Esophagus squamous epithelium (tissue), 4 donors: ENCODE results near the gene CTCFL.

Source experiments
- POLR2A ChIP-seq, 4 donors: fragments of 450-650 bp; IDR thresholded peaks; one replicate each; pipeline ENCODE4 v1.6.1; 2017; ENCODE audit warnings: antibody characterized with exemption in 4 of 4, mild to moderate bottlenecking in 4 of 4, moderate library complexity in 3 of 4
- TF ChIP-seq, protein P1 (sequence below), 6 experiments: fragments of 450-650 bp in 4 of 6; fragments of 200-600 bp in 2 of 6; sonication (generic) in 2 of 6; IDR thresholded peaks; one replicate each; pipeline ENCODE4 v1.5.1; 2016 to 2019; ENCODE audit warnings: antibody characterized with exemption in 6 of 6, mild to moderate bottlenecking in 4 of 6, moderate library complexity in 4 of 6

DNA sequence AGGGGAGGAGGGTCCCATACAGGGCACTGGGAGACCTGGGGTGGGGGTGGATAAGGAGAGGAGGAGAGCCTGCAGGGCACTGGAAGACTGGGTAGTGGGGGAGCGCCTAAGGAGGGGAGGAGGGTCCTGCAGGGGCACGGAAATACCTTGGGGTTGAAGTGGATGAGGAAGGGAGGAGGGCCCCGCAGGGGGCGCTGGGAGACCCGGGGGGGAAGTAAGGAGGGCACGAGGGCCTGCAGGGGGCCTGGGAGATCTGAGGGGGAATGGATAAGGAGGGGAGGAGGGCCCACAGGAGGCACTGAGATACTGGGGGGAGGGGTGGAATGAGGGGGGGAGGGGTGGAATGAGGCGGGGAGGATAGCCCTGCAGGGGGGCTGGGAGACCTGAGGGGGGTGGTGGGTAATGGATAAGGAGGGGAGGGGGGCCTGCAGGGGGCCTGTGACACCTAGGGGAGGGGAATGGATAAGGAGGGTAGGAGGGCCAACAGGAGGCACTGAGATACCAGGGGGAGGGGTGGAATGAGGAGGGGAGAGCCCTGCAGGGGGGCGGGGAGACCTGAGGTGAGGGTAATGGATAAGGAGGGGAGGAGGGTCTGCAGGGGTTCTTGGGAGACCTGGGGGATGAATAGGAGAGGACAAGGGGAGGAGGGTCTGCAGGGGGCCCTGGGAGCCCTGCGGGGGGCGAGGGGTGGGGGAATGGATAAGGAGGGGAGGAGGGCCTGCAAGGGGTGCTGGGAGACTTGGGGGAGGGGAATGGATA lies 567 bp upstream of the CTCFL start:
- TF ChIP-seq, protein P1, sequence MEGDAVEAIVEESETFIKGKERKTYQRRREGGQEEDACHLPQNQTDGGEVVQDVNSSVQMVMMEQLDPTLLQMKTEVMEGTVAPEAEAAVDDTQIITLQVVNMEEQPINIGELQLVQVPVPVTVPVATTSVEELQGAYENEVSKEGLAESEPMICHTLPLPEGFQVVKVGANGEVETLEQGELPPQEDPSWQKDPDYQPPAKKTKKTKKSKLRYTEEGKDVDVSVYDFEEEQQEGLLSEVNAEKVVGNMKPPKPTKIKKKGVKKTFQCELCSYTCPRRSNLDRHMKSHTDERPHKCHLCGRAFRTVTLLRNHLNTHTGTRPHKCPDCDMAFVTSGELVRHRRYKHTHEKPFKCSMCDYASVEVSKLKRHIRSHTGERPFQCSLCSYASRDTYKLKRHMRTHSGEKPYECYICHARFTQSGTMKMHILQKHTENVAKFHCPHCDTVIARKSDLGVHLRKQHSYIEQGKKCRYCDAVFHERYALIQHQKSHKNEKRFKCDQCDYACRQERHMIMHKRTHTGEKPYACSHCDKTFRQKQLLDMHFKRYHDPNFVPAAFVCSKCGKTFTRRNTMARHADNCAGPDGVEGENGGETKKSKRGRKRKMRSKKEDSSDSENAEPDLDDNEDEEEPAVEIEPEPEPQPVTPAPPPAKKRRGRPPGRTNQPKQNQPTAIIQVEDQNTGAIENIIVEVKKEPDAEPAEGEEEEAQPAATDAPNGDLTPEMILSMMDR (IDR thresholded peaks at IDR 0.05): no peak
- no peak for TF ChIP-seq POLR2A (IDR thresholded peaks at IDR 0.05)
